HepG2 (cell line): ENCODE results near the gene RILP. TPM values are rescaled to one million over a fixed set of nuclear protein-coding genes. Genes with fewer than 3 reads are reported as not detected.

Source experiments
- ATAC-seq: fragments of 200-7000 bp; cut with Tn5 transposase; 3 replicates; pipeline ENCODE4 v1.9.1; 2020; ENCODE audit warnings: mild to moderate bottlenecking, moderate library complexity
- BruUV-seq: library from RNA; stranded (reverse); fragments of 400-500 nt; replicated peaks from 2 replicates; lab custom pipeline; 2021; lab: Mats Ljungman, UMichigan
- CTCF ChIA-PET: fragments of 300-600 bp; formaldehyde crosslinking; extraction: SDS; loops from one replicate; lab custom pipeline; 2021; ENCODE audit warnings: low total read pairs, inconsistent platforms, low intra/inter-chr PET ratio; lab: Yijun Ruan, JAX
- POLR2A ChIA-PET: fragments of 350-600 bp; sonication (Branson Sonifier 250); formaldehyde crosslinking; loops from one replicate; lab custom pipeline; 2020; ENCODE audit warnings: antibody characterized with exemption, inconsistent platforms; lab: Yijun Ruan, JAX
- DNase-seq: peaks from one replicate; pipeline ENCODE4 v3.0.0-alpha.2; 2015; ENCODE audit warnings: low spot score
- FAIRE-seq: peaks from 3 replicates; lab custom pipeline; 2011; peaks lifted over from hg19 to GRCh38; lab: Jason Lieb, UNC
- H2AFZ ChIP-seq: one replicate; pipeline ENCODE4 v1.6.1; 2011; ENCODE audit warnings: low read length, inconsistent platforms
- H3K27ac ChIP-seq: fragments of 300-600 bp; 3 replicates; pipeline ENCODE4 v1.8.0; 2011; ENCODE audit warnings: mixed run types, mild to moderate bottlenecking, mixed read lengths, low read length, inconsistent platforms; ENCODE audit not compliant: insufficient read depth; ENCODE audit errors: extremely low read length
- H3K27me3 ChIP-seq, 2 experiments: fragments of 200-600 bp in 1 of 2; 2 replicates in 1 of 2; 3 replicates in 1 of 2; pipeline versions ENCODE4 v1.6.0 to v1.8.0; 2011; ENCODE audit warnings: low read length in 2 of 2, mild to moderate bottlenecking in 2 of 2, moderate library complexity in 2 of 2, inconsistent platforms in 1 of 2; ENCODE audit not compliant: insufficient read depth in 2 of 2, control insufficient read depth in 1 of 2
- H3K36me3 ChIP-seq, 2 experiments: fragments of 200-600 bp in 1 of 2; replicated peaks in 1 of 2; 2 replicates in 1 of 2; 3 replicates in 1 of 2; pipeline versions ENCODE4 v1.5.1 to v1.8.0; 2011; ENCODE audit warnings: low read length in 2 of 2, inconsistent platforms in 1 of 2; ENCODE audit not compliant: insufficient read depth in 2 of 2, control insufficient read depth in 1 of 2
- H3K4me1 ChIP-seq: 2 replicates; pipeline ENCODE4 v1.5.1; 2012; ENCODE audit warnings: low read length, inconsistent platforms; ENCODE audit not compliant: insufficient read depth
- H3K4me2 ChIP-seq: 2 replicates; pipeline ENCODE4 v1.6.0; 2011; ENCODE audit warnings: low read depth, low read length, inconsistent platforms
- H3K4me3 ChIP-seq, 3 experiments: fragments of 200-600 bp in 1 of 3; sonication (generic), shearing (Covaris generic) in 1 of 3; replicated peaks in 1 of 3; 2 replicates each; pipeline ENCODE4 v1.5.1; 2011 to 2016; ENCODE audit warnings: low read length in 3 of 3, inconsistent platforms in 2 of 3, low read depth in 2 of 3, mild to moderate bottlenecking in 2 of 3, control low read depth in 1 of 3, mixed read lengths in 1 of 3; ENCODE audit not compliant: insufficient read depth in 1 of 3
- H3K79me2 ChIP-seq: one replicate; pipeline ENCODE4 v1.6.1; 2011; ENCODE audit warnings: low read length, inconsistent platforms; ENCODE audit not compliant: insufficient read depth
- H3K9ac ChIP-seq: 2 replicates; pipeline ENCODE4 v1.6.0; 2011; ENCODE audit warnings: mild to moderate bottlenecking, low read depth, low read length, inconsistent platforms; ENCODE audit not compliant: insufficient read depth
- H3K9me3 ChIP-seq: 2 replicates; pipeline ENCODE4 v1.5.1; 2012; ENCODE audit warnings: mild to moderate bottlenecking, low read length
- H4K20me1 ChIP-seq: 2 replicates; pipeline ENCODE4 v1.6.0; 2011; ENCODE audit warnings: inconsistent platforms, mild to moderate bottlenecking, low read length, moderate library complexity; ENCODE audit not compliant: insufficient read depth
- CBX2 ChIP-seq, 2 experiments: fragments of 200-600 bp in 1 of 2; sonication (generic); formaldehyde crosslinking in 1 of 2; IDR thresholded peaks; 2 replicates each; pipeline versions ENCODE4 v1.7.0 to v1.8.1; 2018 to 2022; ENCODE audit warnings: low read depth in 2 of 2, low read length in 1 of 2, mild to moderate bottlenecking in 1 of 2, missing genetic modification reagents in 1 of 2
- CEBPB ChIP-seq: IDR thresholded peaks from 2 replicates; pipeline ENCODE4 v1.6.1; 2011; ENCODE audit warnings: low read depth, low read length, improper control_type of control experiment, borderline replicate concordance
- CEBPG ChIP-seq: IDR thresholded peaks from 2 replicates; pipeline ENCODE4 v1.6.1; 2016
- EHMT2 ChIP-seq: fragments of 200-600 bp; sonication (generic); IDR thresholded peaks from 2 replicates; pipeline ENCODE4 v1.7.0; 2017; ENCODE audit warnings: antibody characterized with exemption, low read depth, low read length, borderline replicate concordance
- GTF3A ChIP-seq: sonication (generic); formaldehyde crosslinking; conservative IDR thresholded peaks from 2 replicates; pipeline ENCODE4 v1.4.0; 2020; ENCODE audit warnings: mild to moderate bottlenecking, missing genetic modification reagents
- KLF6 ChIP-seq: IDR thresholded peaks from 2 replicates; pipeline ENCODE4 v1.8.0; 2016; ENCODE audit warnings: missing biosample characterization, missing genetic modification reagents
- MTA1 ChIP-seq: sonication (generic); formaldehyde crosslinking; IDR thresholded peaks from 2 replicates; pipeline ENCODE4 v1.4.0; 2020; ENCODE audit warnings: missing genetic modification reagents, mild to moderate bottlenecking, borderline replicate concordance
- RAD21 ChIP-seq: fragments of 450-650 bp; formaldehyde crosslinking; IDR thresholded peaks from 2 replicates; pipeline ENCODE4 v1.5.0; 2020; ENCODE audit warnings: mild to moderate bottlenecking
- RXRB ChIP-seq: IDR thresholded peaks from 2 replicates; pipeline ENCODE4 v1.6.1; 2016; ENCODE audit warnings: borderline replicate concordance, missing genetic modification reagents, missing compliant biosample characterization
- SALL1 ChIP-seq: sonication (generic); formaldehyde crosslinking; IDR thresholded peaks from 2 replicates; pipeline ENCODE4 v1.8.0; 2022; ENCODE audit warnings: mild to moderate bottlenecking, missing genetic modification reagents
- TBP ChIP-seq: sonication (generic); formaldehyde crosslinking; IDR thresholded peaks from 2 replicates; pipeline ENCODE4 v1.5.0; 2020; ENCODE audit warnings: missing genetic modification reagents
- ZBTB38 ChIP-seq: sonication (generic); formaldehyde crosslinking; IDR thresholded peaks from 2 replicates; pipeline ENCODE4 v1.5.1; 2020; ENCODE audit warnings: mild to moderate bottlenecking, missing genetic modification reagents
- ZFP90 ChIP-seq: sonication (generic); formaldehyde crosslinking; IDR thresholded peaks from 2 replicates; pipeline ENCODE4 v1.8.0; 2022; ENCODE audit warnings: missing genetic modification reagents, mild to moderate bottlenecking, inconsistent platforms, borderline replicate concordance
- ZNF577 ChIP-seq: sonication (generic); formaldehyde crosslinking; IDR thresholded peaks from 2 replicates; pipeline ENCODE4 v1.4.0; 2020; ENCODE audit warnings: mild to moderate bottlenecking, low read depth, missing genetic modification reagents, borderline replicate concordance
- ZSCAN21 ChIP-seq: sonication (generic); formaldehyde crosslinking; IDR thresholded peaks from 2 replicates; pipeline ENCODE4 v1.8.0; 2022; ENCODE audit warnings: mild to moderate bottlenecking, missing genetic modification reagents, moderate library complexity, borderline replicate concordance
- WGBS: methylation state at CpG from one replicate; pipeline ENCODE4 v1.1.6; 2017; ENCODE audit warnings: low lambda C conversion rate; 5-methylcytosine and 5-hydroxymethylcytosine counted together
- in situ Hi-C: cut with HindIII; loops from 2 replicates; pipeline ENCODE4 v1.10.0; 2017; ENCODE audit warnings: low pct_unique_long_range_greater_than_20kb; ENCODE audit not compliant: extremely low pct_ligation_motif_present
- intact Hi-C: fragments of 100-400 bp; cut with micrococcal nuclease; formaldehyde crosslinking; loops from one replicate; pipeline ENCODE4 v1.10.0; 2022; ENCODE audit not compliant: unreplicated experiment
- polyA plus RNA-seq, 8 experiments: library from polyadenylated mRNA; depleted of rRNA in 3 of 8; stranded (reverse) in 7 of 8; unstranded in 1 of 8; fragments of >200 nt; fragmentation: Illumina TruSeq in 4 of 8; extraction: Trizol in 4 of 8; gene quantifications; 2 replicates each; pipeline versions ENCODE4 v1.2.1 to v1.2.3, GENCODE V29; 2011 to 2016; ENCODE audit warnings: low read depth in 4 of 8, missing spikeins in 1 of 8, mixed read lengths in 1 of 8; ENCODE audit not compliant: insufficient read depth in 1 of 8
- total RNA-seq, 5 experiments: library from RNA; depleted of rRNA; stranded (reverse); fragments of >200 nt; fragmentation: Illumina TruSeq; extraction: Trizol; gene quantifications; 2 replicates each; pipeline ENCODE4 v1.2.3, GENCODE V29; 2016; ENCODE audit warnings: low read depth in 1 of 5

RILP gene
- total and polyA plus RNA-seq, 2 of the 13 experiments (the other 11 are each of a cell fraction or from before 2014, with no cell fraction given): 6.6 to 8.1 TPM

DNA sequence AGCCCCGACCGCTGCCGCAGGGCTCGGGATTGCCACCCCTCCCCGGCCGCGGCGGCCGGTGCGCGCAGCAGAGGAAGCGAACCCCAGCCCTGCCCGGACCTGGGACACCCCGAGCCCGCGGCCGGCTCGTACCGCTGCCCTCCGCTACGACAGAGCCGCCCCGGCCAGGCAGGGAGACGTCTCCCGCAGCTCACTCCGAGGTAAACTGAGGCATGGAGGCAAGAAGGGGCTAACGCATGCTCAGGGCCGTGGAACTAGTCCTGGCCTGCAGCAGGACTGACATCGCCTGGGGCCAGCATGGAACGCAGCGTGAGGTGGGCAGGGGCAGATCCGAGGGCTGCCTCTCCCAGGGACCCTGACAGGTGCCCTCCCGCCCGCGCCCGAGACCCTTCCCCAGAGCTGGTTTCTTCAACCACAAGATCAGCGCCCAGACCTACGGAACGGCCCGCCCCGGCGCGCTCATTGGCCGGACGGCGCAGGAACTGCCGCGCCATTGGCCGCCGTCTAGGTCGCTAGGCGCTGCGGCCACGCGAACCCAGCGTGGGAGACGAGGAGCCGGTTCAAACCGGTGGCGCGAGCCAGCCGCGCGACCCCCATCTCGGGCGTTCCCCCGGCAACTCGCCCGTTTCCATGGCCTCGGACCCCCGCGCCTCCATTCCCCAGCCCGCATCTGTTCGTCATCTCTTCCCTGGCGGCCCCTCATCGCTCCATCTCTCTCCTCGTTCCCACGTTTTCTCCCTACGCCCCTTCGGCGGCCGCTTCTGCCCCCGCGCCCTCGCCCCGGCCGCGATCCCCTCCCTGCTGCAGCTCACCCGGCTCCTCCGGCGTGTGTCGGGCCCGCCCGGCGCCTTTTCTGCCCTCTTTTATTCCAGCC lies 21.4 kb downstream of the RILP start, which contains the start of gene SLC43A2 (continued):
- TF ChIP-seq SALL1 (CRISPR knock-in tag): 0 out of 2 replicates have a peak, but pooled peaks have one; percentile 8
- no peak for TF ChIP-seq TBP (CRISPR knock-in tag)
- TF ChIP-seq ZNF577 (CRISPR knock-in tag): no peak
- TF ChIP-seq CBX2 (IDR thresholded peaks at IDR 0.05; ENCODE audit: low read depth, low read length): no peak
- no peak for TF ChIP-seq CBX2 (CRISPR knock-in tag; IDR thresholded peaks at IDR 0.05; ENCODE audit: low read depth)
- TF ChIP-seq ZSCAN21 (CRISPR knock-in tag): no peak
- no peak for TF ChIP-seq GTF3A
- TF ChIP-seq KLF6 (CRISPR knock-in tag): 0 out of 2 replicates have a peak, but pooled peaks have one; percentile 13
- TF ChIP-seq, all 625 proteins: peak for 128

DNA sequence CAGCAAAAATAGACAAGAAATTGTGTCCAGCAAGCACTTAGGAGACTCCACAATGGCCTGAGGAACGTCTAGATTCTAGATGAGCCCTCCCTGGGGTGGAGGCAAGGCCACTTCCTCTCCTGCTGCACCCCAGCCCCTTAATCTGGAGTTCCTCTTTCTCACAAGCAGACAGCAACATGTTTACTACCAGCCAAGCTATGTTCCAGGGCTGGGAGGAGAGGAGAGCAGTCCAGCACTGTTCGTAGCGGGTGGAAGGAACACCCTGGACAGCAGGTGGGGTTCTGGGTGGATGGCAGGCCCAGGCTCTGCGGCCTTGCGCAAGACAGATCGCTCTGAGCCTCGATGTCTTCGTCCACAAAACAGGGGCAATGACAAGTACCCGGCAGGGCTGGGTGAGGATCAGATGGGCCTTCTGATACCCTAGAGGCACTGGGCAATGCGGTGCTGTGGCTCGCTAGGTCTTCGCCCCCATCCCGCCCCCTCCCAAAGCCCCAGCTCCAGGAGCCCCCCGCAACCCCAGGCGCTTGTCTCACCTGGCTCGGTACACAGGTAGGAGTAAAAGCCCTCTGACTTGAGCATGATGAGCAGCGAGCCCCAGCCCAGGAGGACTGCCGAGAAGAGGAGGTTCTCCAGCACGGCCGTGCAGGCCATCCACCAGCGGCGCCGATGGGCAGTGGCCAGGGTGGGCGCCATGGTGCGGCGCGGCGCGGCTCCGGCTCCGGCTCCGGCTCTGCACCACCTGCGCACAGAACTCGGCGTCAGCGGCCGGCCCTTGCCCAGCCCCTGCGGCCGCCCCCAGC lies 22.3 kb downstream of the RILP start:
- peak; percentile 26 for ATAC-seq
- POLR2A ChIA-PET: interaction anchor here (0.6 to 3.2 kb wide), 11 partner anchors 9 to 183 kb away, joined by 3 to 27 read pairs (median 4); partner anchors contain the start of genes INPP5K and RILP
- 0% methylated on average over 2 of the region's 39 CpGs for WGBS
- TF ChIP-seq SALL1 (CRISPR knock-in tag): 0 out of 2 replicates have a peak, but pooled peaks have one; percentile 12
- TF ChIP-seq RAD21 (CRISPR knock-in tag): peak; percentile 7; the same call in 1 of the 2 replicates
- TF ChIP-seq ZFP90 (CRISPR knock-in tag): 0 out of 2 replicates have a peak, but pooled peaks have one; percentile 37
- no peak for TF ChIP-seq RXRB (CRISPR knock-in tag)
- TF ChIP-seq EHMT2: no peak
- 0 out of 2 replicates have a peak, but pooled peaks have one; percentile 9 for TF ChIP-seq MTA1
- peak; percentile 84 for TF ChIP-seq CEBPG (CRISPR knock-in tag)
- TF ChIP-seq CEBPB: peak; percentile 91
- TF ChIP-seq ZBTB38 (CRISPR knock-in tag): peak; percentile 86

More for the DNA sequence above, 22.3 kb downstream of the RILP start:
- no TSS peak for BruUV-seq
- H3K4me3 ChIP-seq: peak overlapping the region; percentile 62 to 93 (median 90); a peak in 5 of 6 replicates
- H3K9me3 ChIP-seq: no peaks in the 10 kb centered on the region
- in situ Hi-C loops: loop anchor here (5.0 kb wide), 1 partner anchor 50 kb away; no protein-coding TSS in a partner anchor
- peaks cover 40% of the 10 kb centered on the region for H3K4me1 ChIP-seq
- DNase-seq: no peak
- peaks cover 0 to 2% of the 10 kb centered on the region in 2 experiments; a peak in 1 of 5 replicates for H3K27me3 ChIP-seq
- no peak overlapping the region for H2AFZ ChIP-seq
- H3K36me3 ChIP-seq: peaks cover 0 to 2% of the 10 kb centered on the region in 2 experiments; a peak in 1 of 5 replicates
- no peaks in the 10 kb centered on the region for H4K20me1 ChIP-seq
- H3K79me2 ChIP-seq: no peaks in the 10 kb centered on the region
- CTCF ChIA-PET: no interaction called here
- FAIRE-seq: no peak
- intact Hi-C loops: no loop called here
- H3K27ac ChIP-seq: no peak overlapping the region
- peak overlapping the region; percentile 99 for H3K4me2 ChIP-seq
- H3K9ac ChIP-seq: peak overlapping the region; percentile 69
